ENCODE measurements around the gene RBM38. TPM values are rescaled to one million over a fixed set of nuclear protein-coding genes. Genes with fewer than 3 reads are reported as not detected.
"Not testable (repeated sequence)": the region's sequence is repeated elsewhere in the genome, so short reads cannot be mapped to it uniquely, and the experiment has no call there.

RBM38 gene
- total RNA-seq, result 21.0 and 24.1 TPM in 2 replicates
- long read RNA-seq, result 0 reads

- Mint-ChIP-seq H3K9me3 (ENCODE audit: low read depth) (no peaks in the 10 kb centered on the region), H3K27me3 (peaks cover 7% of the 10 kb centered on the region), H3K4me3 (ENCODE audit: low read depth) (peak within 1 kb of the TSS; percentile 80), H3K4me1 (ENCODE audit: low read depth) (peaks cover 21% of the 10 kb centered on the region), H3K36me3 (ENCODE audit: insufficient read depth) (peaks cover 7% of the 10 kb centered on the region), H3K27ac (peak within 1 kb of the TSS; percentile 93)
- DNase-seq (ENCODE audit: low spot score, unreplicated experiment), result peak; percentile 62
- TF ChIP-seq, protein P1, sequence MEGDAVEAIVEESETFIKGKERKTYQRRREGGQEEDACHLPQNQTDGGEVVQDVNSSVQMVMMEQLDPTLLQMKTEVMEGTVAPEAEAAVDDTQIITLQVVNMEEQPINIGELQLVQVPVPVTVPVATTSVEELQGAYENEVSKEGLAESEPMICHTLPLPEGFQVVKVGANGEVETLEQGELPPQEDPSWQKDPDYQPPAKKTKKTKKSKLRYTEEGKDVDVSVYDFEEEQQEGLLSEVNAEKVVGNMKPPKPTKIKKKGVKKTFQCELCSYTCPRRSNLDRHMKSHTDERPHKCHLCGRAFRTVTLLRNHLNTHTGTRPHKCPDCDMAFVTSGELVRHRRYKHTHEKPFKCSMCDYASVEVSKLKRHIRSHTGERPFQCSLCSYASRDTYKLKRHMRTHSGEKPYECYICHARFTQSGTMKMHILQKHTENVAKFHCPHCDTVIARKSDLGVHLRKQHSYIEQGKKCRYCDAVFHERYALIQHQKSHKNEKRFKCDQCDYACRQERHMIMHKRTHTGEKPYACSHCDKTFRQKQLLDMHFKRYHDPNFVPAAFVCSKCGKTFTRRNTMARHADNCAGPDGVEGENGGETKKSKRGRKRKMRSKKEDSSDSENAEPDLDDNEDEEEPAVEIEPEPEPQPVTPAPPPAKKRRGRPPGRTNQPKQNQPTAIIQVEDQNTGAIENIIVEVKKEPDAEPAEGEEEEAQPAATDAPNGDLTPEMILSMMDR (IDR thresholded peaks at IDR 0.05; ENCODE audit: unreplicated experiment), result no peak
Measured at GRCh38 chr20:57390604-57391438, at the start of gene RBM38. Gene RBM38, plus strand, starts transcription at chr20:57391396. Its CDS starts 186 bp downstream, at chr20:57391582.

DNA sequence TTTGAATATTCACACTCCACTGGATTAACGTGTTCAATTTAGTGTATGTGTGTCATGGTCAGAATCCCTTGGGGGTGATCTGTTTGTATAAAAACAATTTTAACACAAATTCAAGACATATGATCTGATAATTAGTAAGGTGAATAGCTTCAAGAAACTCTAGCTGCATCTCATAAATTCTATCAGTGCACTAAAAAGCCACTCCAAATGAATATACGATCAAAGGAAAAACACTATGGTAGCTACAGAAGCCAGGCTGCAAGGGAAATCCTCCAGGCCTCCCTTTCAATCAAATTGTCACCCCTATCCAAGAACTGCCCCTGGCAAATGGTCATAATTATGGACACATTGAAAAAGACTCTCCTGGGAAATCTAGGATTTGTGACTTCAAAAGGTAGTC, 49.5 kb upstream of the RBM38 start:
- DNase-seq (ENCODE audit: low spot score, unreplicated experiment), result no peak
- Mint-ChIP-seq H3K27ac (no peak overlapping the region), H3K4me3 (ENCODE audit: low read depth) (no peak overlapping the region), H3K9me3 (ENCODE audit: low read depth) (no peaks in the 10 kb centered on the region), H3K4me1 (ENCODE audit: low read depth) (no peaks in the 10 kb centered on the region), H3K36me3 (ENCODE audit: insufficient read depth) (no peaks in the 10 kb centered on the region), H3K27me3 (peaks cover 14% of the 10 kb centered on the region)
- TF ChIP-seq, protein P1 (IDR thresholded peaks at IDR 0.05; ENCODE audit: unreplicated experiment), result no peak

- H3K9me3 Mint-ChIP-seq (ENCODE audit: low read depth), result no peaks in the 10 kb centered on the region
- TF ChIP-seq, protein P1 (IDR thresholded peaks at IDR 0.05; ENCODE audit: unreplicated experiment), result no peak
- H3K4me1 Mint-ChIP-seq (ENCODE audit: low read depth), result no peaks in the 10 kb centered on the region
- no peak overlapping the region for H3K27ac Mint-ChIP-seq
- H3K36me3 Mint-ChIP-seq (ENCODE audit: insufficient read depth), result no peaks in the 10 kb centered on the region
- peaks cover 14% of the 10 kb centered on the region for H3K27me3 Mint-ChIP-seq
- H3K4me3 Mint-ChIP-seq (ENCODE audit: low read depth), result no peak overlapping the region
- no peak for DNase-seq (ENCODE audit: low spot score, unreplicated experiment)
Measured at GRCh38 chr20:57342829-57343228, 48.4 kb upstream of the RBM38 start.

- no peaks in the 10 kb centered on the region for H3K4me1 Mint-ChIP-seq (ENCODE audit: low read depth)
- no peaks in the 10 kb centered on the region for H3K9me3 Mint-ChIP-seq (ENCODE audit: low read depth)
- H3K4me3 Mint-ChIP-seq (ENCODE audit: low read depth), result no peak overlapping the region
- TF ChIP-seq, protein P1 (IDR thresholded peaks at IDR 0.05; ENCODE audit: unreplicated experiment), result peak; percentile 86
- DNase-seq (ENCODE audit: low spot score, unreplicated experiment), result peak; percentile 51
- H3K36me3 Mint-ChIP-seq (ENCODE audit: insufficient read depth), result no peaks in the 10 kb centered on the region
- H3K27ac Mint-ChIP-seq, result no peak overlapping the region
- H3K27me3 Mint-ChIP-seq, result peaks cover 9% of the 10 kb centered on the region
Measured at GRCh38 chr20:57346477-57346876, 44.7 kb upstream of the RBM38 start.

- TF ChIP-seq, protein P1 (IDR thresholded peaks at IDR 0.05; ENCODE audit: unreplicated experiment), result no peak
- peaks cover 8% of the 10 kb centered on the region for H3K4me1 Mint-ChIP-seq (ENCODE audit: low read depth)
- H3K27me3 Mint-ChIP-seq, result peaks cover 3% of the 10 kb centered on the region
- no peak for DNase-seq (ENCODE audit: low spot score, unreplicated experiment)
- no peaks in the 10 kb centered on the region for H3K36me3 Mint-ChIP-seq (ENCODE audit: insufficient read depth)
- no peak overlapping the region for H3K27ac Mint-ChIP-seq
- no peak overlapping the region for H3K4me3 Mint-ChIP-seq (ENCODE audit: low read depth)
- no peaks in the 10 kb centered on the region for H3K9me3 Mint-ChIP-seq (ENCODE audit: low read depth)
Measured at GRCh38 chr20:57347393-57347792, 43.8 kb upstream of the RBM38 start.

DNA sequence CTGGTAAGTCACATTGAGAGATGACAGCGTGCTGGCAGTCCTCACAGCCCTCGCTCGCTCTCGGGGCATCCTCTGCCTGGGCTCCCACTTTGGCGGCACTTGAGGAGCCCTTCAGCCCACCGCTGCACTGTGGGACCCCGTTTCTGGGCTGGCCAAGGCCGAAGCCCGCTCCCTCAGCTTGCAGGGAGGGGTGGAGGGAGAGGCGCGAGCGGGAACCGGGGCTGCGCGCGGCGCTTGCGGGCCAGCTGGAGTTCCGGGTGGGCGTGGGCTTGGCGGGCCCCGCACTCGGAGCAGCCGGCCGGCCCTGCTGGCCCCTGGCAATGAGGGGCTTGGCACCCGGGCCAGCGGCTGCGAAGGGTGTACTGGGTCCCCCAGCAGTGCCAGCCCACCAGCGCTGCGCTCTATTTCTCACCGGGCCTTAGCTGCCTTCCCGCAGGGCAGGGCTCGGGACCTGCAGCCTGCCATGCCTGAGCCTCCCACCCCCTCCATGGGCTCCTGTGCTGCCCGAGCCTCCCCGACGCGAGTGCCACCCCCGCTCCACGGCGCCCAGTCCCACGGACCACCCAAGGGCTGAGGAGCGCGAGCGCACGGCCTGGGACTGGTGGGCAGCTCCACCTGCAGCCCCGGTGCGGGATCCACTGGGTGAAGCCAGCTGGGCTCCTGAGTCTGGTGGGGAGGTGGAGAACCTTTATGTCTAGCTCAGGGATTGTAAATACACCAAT, 42.8 kb upstream of the RBM38 start:
- H3K9me3 Mint-ChIP-seq (ENCODE audit: low read depth); H3K36me3 Mint-ChIP-seq (ENCODE audit: insufficient read depth); H3K27me3 Mint-ChIP-seq; H3K4me3 Mint-ChIP-seq (ENCODE audit: low read depth); H3K27ac Mint-ChIP-seq; DNase-seq (ENCODE audit: low spot score, unreplicated experiment): not testable (repeated sequence)
- H3K4me1 Mint-ChIP-seq (ENCODE audit: low read depth), result peaks cover 11% of the 10 kb centered on the region

- H3K27ac Mint-ChIP-seq; DNase-seq (ENCODE audit: low spot score, unreplicated experiment); H3K9me3 Mint-ChIP-seq (ENCODE audit: low read depth); H3K36me3 Mint-ChIP-seq (ENCODE audit: insufficient read depth); H3K27me3 Mint-ChIP-seq: not testable (repeated sequence)
- H3K4me3 Mint-ChIP-seq (ENCODE audit: low read depth), result peak overlapping the region; percentile 40
- peaks cover 11% of the 10 kb centered on the region for H3K4me1 Mint-ChIP-seq (ENCODE audit: low read depth)
Measured at GRCh38 chr20:57348922-57349574, 42.1 kb upstream of the RBM38 start.
